PC-9 (cell line): Measurements from ENCODE around the gene MAVS. TPM values are rescaled to one million over a fixed set of nuclear protein-coding genes. Genes with fewer than 3 reads are reported as not detected.

Experiments used
- BruUV-seq: library from RNA; stranded (reverse); fragments of 400-500 nt; replicated peaks from 2 replicates; lab custom pipeline; 2021; lab: Mats Ljungman, UMichigan
- CTCF ChIA-PET: fragments of 300-600 bp; sonication (Branson Sonifier 250); formaldehyde crosslinking; loops from one replicate; lab custom pipeline; 2022; ENCODE audit warnings: antibody characterized with exemption; lab: Charles Lee
- POLR2A ChIA-PET: fragments of 300-600 bp; sonication (Branson Sonifier 250); formaldehyde crosslinking; loops from one replicate; lab custom pipeline; 2022; ENCODE audit warnings: antibody characterized with exemption; ENCODE audit not compliant: unreplicated experiment; lab: Charles Lee
- DNase-seq, 2 experiments: peaks; one replicate each; pipeline versions ENCODE4 v3.0.0 to v3.0.0-alpha.2; 2015 to 2022; ENCODE audit warnings: mixed read lengths in 1 of 2
- H2AFZ ChIP-seq: fragments of 200-600 bp; sonication (generic); 2 replicates; pipeline ENCODE4 v1.8.1; 2017; ENCODE audit warnings: antibody characterized with exemption
- H3F3A ChIP-seq: fragments of 200-600 bp; sonication (generic); 2 replicates; pipeline ENCODE4 v1.8.1; 2017; ENCODE audit warnings: antibody characterized with exemption, mild to moderate bottlenecking, low read depth; ENCODE audit not compliant: insufficient read depth
- H3K27ac ChIP-seq: fragments of 200-600 bp; sonication (generic); 2 replicates; pipeline ENCODE4 v1.6.1; 2016; ENCODE audit warnings: mixed run types
- H3K27me3 ChIP-seq: fragments of 200-600 bp; sonication (generic); 2 replicates; pipeline ENCODE4 v1.6.1; 2016; ENCODE audit warnings: low read depth, mixed run types; ENCODE audit not compliant: insufficient read depth
- H3K36me3 ChIP-seq: fragments of 200-600 bp; sonication (generic); 2 replicates; pipeline ENCODE4 v1.6.1; 2016; ENCODE audit warnings: low read depth, mixed run types
- H3K4me1 ChIP-seq: fragments of 200-600 bp; sonication (generic); replicated peaks from 2 replicates; pipeline ENCODE4 v1.6.1; 2016; ENCODE audit warnings: mixed run types; ENCODE audit not compliant: insufficient read depth
- H3K4me2 ChIP-seq: fragments of 200-600 bp; sonication (generic); 2 replicates; pipeline ENCODE4 v1.6.1; 2017; ENCODE audit warnings: mixed run types
- H3K4me3 ChIP-seq: fragments of 200-600 bp; sonication (generic); 2 replicates; pipeline ENCODE4 v1.6.1; 2016; ENCODE audit warnings: mixed run types
- H3K79me2 ChIP-seq: fragments of 200-600 bp; sonication (generic); 2 replicates; pipeline ENCODE4 v1.6.1; 2017; ENCODE audit warnings: low read depth, mixed run types
- H3K9me2 ChIP-seq: fragments of 200-600 bp; sonication (generic); 2 replicates; pipeline ENCODE4 v1.8.1; 2017; ENCODE audit warnings: mild to moderate bottlenecking; ENCODE audit not compliant: insufficient read depth
- H3K9me3 ChIP-seq: fragments of 200-600 bp; sonication (generic); 2 replicates; pipeline ENCODE4 v1.8.1; 2016; ENCODE audit warnings: low read depth; ENCODE audit not compliant: insufficient read depth
- H4K20me1 ChIP-seq: fragments of 200-600 bp; sonication (generic); 2 replicates; pipeline ENCODE4 v1.8.1; 2017; ENCODE audit not compliant: insufficient read depth
- EZH2 ChIP-seq: fragments of 200-600 bp; sonication (generic); IDR thresholded peaks from 2 replicates; pipeline ENCODE4 v1.8.0; 2017; ENCODE audit warnings: antibody characterized with exemption, low read depth
- intact Hi-C: fragments of 100-400 bp; cut with micrococcal nuclease; formaldehyde crosslinking; loops from one replicate; pipeline ENCODE4 v1.10.0; 2022; ENCODE audit not compliant: unreplicated experiment
- total RNA-seq: library from RNA; stranded (reverse); gene quantifications from 2 replicates; pipeline ENCODE4 v1.2.3, GENCODE V29; 2021
- TF ChIP-seq, protein P1 (sequence below): fragments of 200-600 bp; sonication (generic); conservative IDR thresholded peaks from 2 replicates; pipeline ENCODE4 v1.6.1; 2017; ENCODE audit warnings: mixed run types, antibody characterized with exemption, mild to moderate bottlenecking, moderate library complexity

The MAVS gene
- total RNA-seq, 1 experiment from 2014 or later: 61.3 TPM

- Histone ChIP-seq H3F3A (peaks cover 6% of the 10 kb centered on the region), H3K4me1 (peaks cover 25% of the 10 kb centered on the region), H3K4me2 (no peak overlapping the region), H4K20me1 (no peaks in the 10 kb centered on the region), H3K9me3 (no peaks in the 10 kb centered on the region), H3K79me2 (peaks cover 14% of the 10 kb centered on the region), H3K27ac (no peak overlapping the region), H2AFZ (no peak overlapping the region), H3K4me3 (no peak overlapping the region), H3K9me2 (no peaks in the 10 kb centered on the region), H3K27me3 (no peaks in the 10 kb centered on the region), H3K36me3 (no peaks in the 10 kb centered on the region)
- intact Hi-C loops: no loop called here
- no TSS peak for BruUV-seq
- no peak for DNase-seq
- TF ChIP-seq, protein P1, sequence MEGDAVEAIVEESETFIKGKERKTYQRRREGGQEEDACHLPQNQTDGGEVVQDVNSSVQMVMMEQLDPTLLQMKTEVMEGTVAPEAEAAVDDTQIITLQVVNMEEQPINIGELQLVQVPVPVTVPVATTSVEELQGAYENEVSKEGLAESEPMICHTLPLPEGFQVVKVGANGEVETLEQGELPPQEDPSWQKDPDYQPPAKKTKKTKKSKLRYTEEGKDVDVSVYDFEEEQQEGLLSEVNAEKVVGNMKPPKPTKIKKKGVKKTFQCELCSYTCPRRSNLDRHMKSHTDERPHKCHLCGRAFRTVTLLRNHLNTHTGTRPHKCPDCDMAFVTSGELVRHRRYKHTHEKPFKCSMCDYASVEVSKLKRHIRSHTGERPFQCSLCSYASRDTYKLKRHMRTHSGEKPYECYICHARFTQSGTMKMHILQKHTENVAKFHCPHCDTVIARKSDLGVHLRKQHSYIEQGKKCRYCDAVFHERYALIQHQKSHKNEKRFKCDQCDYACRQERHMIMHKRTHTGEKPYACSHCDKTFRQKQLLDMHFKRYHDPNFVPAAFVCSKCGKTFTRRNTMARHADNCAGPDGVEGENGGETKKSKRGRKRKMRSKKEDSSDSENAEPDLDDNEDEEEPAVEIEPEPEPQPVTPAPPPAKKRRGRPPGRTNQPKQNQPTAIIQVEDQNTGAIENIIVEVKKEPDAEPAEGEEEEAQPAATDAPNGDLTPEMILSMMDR: no peak
- no peak for TF ChIP-seq EZH2
- POLR2A ChIA-PET: no interaction called here
- CTCF ChIA-PET: no interaction called here
These were observed 45.8 kb upstream of the MAVS start for GRCh38 chr20:3800878-3801260.

GRCh38 chr20:3801299-3801698, 45.3 kb upstream of the MAVS start:
- POLR2A ChIA-PET: no interaction called here
- H3K9me2 ChIP-seq: no peaks in the 10 kb centered on the region

DNA sequence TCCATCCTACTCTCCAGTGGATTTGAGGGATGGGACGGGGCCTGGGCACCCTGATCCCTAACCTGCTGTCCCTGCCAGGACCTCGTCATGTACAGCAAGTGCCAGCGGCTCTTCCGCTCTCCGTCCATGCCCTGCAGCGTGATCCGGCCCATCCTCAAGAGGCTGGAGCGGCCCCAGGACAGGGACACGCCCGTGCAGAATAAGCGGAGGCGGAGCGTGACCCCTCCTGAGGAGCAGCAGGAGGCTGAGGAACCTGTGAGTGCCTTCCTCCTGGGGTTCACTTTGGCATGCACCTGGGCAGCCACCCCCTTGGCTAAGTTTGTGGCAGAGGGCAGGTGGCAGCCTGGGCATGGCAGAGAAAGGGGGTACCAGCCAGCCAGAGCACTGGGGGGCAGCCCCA, 44.8 kb upstream of the MAVS start:
- ChIA-PET POLR2A (no interaction called here), CTCF (no interaction called here)
- Histone ChIP-seq H3F3A (peaks cover 15% of the 10 kb centered on the region), H3K4me2 (no peak overlapping the region), H4K20me1 (no peaks in the 10 kb centered on the region), H3K36me3 (no peaks in the 10 kb centered on the region), H3K9me3 (no peaks in the 10 kb centered on the region), H3K27ac (no peak overlapping the region), H3K27me3 (no peaks in the 10 kb centered on the region), H3K9me2 (no peaks in the 10 kb centered on the region), H3K4me1 (peaks cover 33% of the 10 kb centered on the region), H3K4me3 (no peak overlapping the region), H3K79me2 (peaks cover 9% of the 10 kb centered on the region), H2AFZ (no peak overlapping the region)
- DNase-seq: no peak
- no peak for TF ChIP-seq EZH2
- TF ChIP-seq, protein P1: no peak
- no TSS peak for BruUV-seq
- intact Hi-C loops: no loop called here

More at GRCh38 chr20:3801299-3801698, 45.3 kb upstream of the MAVS start:
- H3K27me3 ChIP-seq: no peaks in the 10 kb centered on the region
- TF ChIP-seq, protein P1: no peak
- TF ChIP-seq EZH2: no peak
- no peaks in the 10 kb centered on the region for H3K36me3 ChIP-seq
- no peak overlapping the region for H3K27ac ChIP-seq
- H2AFZ ChIP-seq: no peak overlapping the region
- no peak overlapping the region for H3K4me3 ChIP-seq
- no TSS peak for BruUV-seq
- CTCF ChIA-PET: no interaction called here
- H3K9me3 ChIP-seq: no peaks in the 10 kb centered on the region
- H3K4me2 ChIP-seq: no peak overlapping the region
- H3F3A ChIP-seq: peaks cover 10% of the 10 kb centered on the region
- H3K79me2 ChIP-seq: peaks cover 14% of the 10 kb centered on the region
- no peak for DNase-seq
- H3K4me1 ChIP-seq: peaks cover 29% of the 10 kb centered on the region
- intact Hi-C loops: no loop called here
- H4K20me1 ChIP-seq: no peaks in the 10 kb centered on the region
